ENCODE measurements around the gene HNRNPM. TPM values are rescaled to one million over a fixed set of nuclear protein-coding genes. Genes with fewer than 3 reads are reported as not detected.

Gene HNRNPM
- total RNA-seq, 4 donors from 2014 or later = 42.5 to 74.6 (median 57.8) TPM

DNA sequence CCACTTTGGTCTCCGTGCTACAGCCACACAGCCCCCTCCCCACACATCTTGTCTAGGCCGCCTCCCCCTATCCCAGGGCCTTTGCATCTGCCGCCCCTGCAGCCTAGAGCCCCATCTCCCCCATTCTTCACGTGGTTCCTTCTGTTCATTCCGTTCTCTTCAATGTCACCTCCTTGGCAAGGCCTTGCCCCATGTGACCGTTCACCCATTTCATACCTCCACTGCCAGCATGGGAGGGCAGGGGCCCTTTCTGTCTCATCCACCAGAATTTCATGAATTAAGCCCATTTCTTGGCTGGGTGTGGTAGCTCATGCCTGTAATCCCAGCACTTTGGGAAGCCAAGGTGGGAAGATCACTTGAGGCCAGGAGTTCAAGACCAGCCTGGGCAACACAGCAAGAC, 15.7 kb upstream of the HNRNPM start:
- peaks cover 6 to 7% of the 10 kb centered on the region in 2 donors for H3K4me1 ChIP-seq
- in situ Hi-C loops (cut with MboI; ENCODE audit: low sequenced_read_pairs in 4 of 4) (no loop called here), intact Hi-C loops (cut with DNase I; ENCODE audit: low total_unique reads) (no loop called here)
- no peaks in the 10 kb centered on the region for H3K9me3 ChIP-seq
- no peaks in the 10 kb centered on the region for H3K27me3 ChIP-seq
- H3K4me3 ChIP-seq = no peak overlapping the region
- no peak for DNase-seq
- H3K36me3 ChIP-seq = peaks cover 0 to 13% of the 10 kb centered on the region in 2 donors
- TF ChIP-seq, protein P1, sequence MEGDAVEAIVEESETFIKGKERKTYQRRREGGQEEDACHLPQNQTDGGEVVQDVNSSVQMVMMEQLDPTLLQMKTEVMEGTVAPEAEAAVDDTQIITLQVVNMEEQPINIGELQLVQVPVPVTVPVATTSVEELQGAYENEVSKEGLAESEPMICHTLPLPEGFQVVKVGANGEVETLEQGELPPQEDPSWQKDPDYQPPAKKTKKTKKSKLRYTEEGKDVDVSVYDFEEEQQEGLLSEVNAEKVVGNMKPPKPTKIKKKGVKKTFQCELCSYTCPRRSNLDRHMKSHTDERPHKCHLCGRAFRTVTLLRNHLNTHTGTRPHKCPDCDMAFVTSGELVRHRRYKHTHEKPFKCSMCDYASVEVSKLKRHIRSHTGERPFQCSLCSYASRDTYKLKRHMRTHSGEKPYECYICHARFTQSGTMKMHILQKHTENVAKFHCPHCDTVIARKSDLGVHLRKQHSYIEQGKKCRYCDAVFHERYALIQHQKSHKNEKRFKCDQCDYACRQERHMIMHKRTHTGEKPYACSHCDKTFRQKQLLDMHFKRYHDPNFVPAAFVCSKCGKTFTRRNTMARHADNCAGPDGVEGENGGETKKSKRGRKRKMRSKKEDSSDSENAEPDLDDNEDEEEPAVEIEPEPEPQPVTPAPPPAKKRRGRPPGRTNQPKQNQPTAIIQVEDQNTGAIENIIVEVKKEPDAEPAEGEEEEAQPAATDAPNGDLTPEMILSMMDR (IDR thresholded peaks at IDR 0.05 in 4 of 5, conservative IDR thresholded peaks at IDR 0.05 in 1 of 5) = no peak
- TF ChIP-seq POLR2A (IDR thresholded peaks at IDR 0.05) = no peak
- H3K27ac ChIP-seq = no peak overlapping the region
- no peak for ATAC-seq

DNA sequence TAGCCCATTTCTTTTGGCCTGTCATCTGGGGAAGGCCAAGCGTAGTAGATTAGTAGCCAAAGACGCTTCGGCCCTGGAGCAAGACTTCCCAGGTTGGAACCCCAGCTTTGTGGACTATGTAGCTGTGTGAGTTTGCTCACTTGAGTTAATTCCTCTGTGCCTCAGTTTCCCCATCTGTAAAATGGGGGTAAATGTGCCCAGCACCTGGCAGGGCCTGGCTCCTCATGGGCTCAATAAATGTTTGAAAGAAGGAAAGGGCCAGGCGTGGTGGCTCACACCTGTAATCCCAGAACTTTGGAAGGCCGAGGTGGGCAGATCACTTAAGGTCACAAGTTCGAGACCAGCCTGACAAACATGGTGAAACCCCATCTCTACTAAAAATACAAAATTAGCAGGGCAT, 14.9 kb upstream of the HNRNPM start:
- no peak overlapping the region for H3K4me3 ChIP-seq
- no peak overlapping the region for H3K27ac ChIP-seq
- H3K4me1 ChIP-seq = peaks cover 1 to 10% of the 10 kb centered on the region in 2 donors
- TF ChIP-seq POLR2A (IDR thresholded peaks at IDR 0.05) = no peak
- TF ChIP-seq, protein P1 (IDR thresholded peaks at IDR 0.05 in 4 of 5, conservative IDR thresholded peaks at IDR 0.05 in 1 of 5) = no peak
- no peaks in the 10 kb centered on the region for H3K9me3 ChIP-seq
- intact Hi-C loops (cut with DNase I; ENCODE audit: low total_unique reads) = no loop called here
- in situ Hi-C loops (cut with MboI; ENCODE audit: low sequenced_read_pairs in 4 of 4) = no loop called here
- ATAC-seq = no peak
- DNase-seq = no peak
- H3K36me3 ChIP-seq = peaks cover 0 to 13% of the 10 kb centered on the region in 2 donors
- no peaks in the 10 kb centered on the region for H3K27me3 ChIP-seq

DNA sequence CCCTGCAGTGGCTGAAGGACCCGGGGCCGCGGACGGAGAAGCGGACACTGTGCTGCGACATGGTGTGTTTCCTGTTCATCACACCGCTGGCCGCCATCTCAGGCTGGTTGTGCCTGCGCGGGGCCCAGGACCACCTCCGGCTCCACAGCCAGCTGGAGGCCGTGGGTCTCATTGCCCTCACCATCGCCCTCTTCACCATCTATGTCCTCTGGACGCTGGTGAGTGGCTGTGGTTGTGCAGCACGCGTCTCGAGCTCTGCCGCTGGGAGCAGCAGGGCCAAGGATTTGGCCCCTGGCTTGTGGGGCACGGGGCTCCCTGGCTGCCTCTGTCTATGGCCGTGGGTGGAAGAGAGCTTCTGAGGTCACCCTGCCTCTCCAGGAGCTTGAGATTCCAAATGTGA, 14.1 kb upstream of the HNRNPM start:
- in situ Hi-C loops (cut with MboI; ENCODE audit: low sequenced_read_pairs in 4 of 4) = no loop called here
- intact Hi-C loops (cut with DNase I; ENCODE audit: low total_unique reads) = no loop called here
- TF ChIP-seq, protein P1 (IDR thresholded peaks at IDR 0.05 in 4 of 5, conservative IDR thresholded peaks at IDR 0.05 in 1 of 5) = no peak
- no peak for TF ChIP-seq POLR2A (IDR thresholded peaks at IDR 0.05)
- Histone ChIP-seq H3K27ac (no peak overlapping the region), H3K4me3 (no peak overlapping the region), H3K9me3 (no peaks in the 10 kb centered on the region), H3K4me1 (peaks cover 0 to 9% of the 10 kb centered on the region in 2 donors), H3K36me3 (peaks cover 0 to 13% of the 10 kb centered on the region in 2 donors), H3K27me3 (no peaks in the 10 kb centered on the region)
- ATAC-seq (no peak), DNase-seq (no peak)

DNA sequence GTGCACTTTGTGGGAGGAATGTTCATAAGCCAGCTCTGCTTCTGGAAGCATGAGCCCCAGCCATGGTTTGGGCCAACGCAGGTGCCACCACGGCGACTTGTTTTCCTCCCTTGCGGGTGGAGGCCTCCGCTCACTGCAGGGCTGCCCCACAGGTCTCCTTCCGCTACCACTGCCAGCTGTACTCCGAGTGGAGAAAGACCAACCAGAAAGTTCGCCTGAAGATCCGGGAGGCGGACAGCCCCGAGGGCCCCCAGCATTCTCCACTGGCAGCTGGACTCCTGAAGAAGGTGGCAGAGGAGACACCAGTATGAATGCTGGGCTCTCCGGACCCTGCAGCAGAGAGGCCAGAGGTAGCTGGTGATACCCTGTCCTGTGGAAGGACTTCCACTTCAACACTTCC, 6.5 kb upstream of the HNRNPM start:
- H3K9me3 ChIP-seq = no peaks in the 10 kb centered on the region
- TF ChIP-seq, protein P1 (IDR thresholded peaks at IDR 0.05 in 4 of 5, conservative IDR thresholded peaks at IDR 0.05 in 1 of 5) = no peak
- TF ChIP-seq POLR2A (IDR thresholded peaks at IDR 0.05) = no peak
- no peak for ATAC-seq
- H3K27me3 ChIP-seq = no peaks in the 10 kb centered on the region
- intact Hi-C loops (cut with DNase I; ENCODE audit: low total_unique reads) = no loop called here
- H3K4me1 ChIP-seq = peaks cover 0 to 9% of the 10 kb centered on the region in 2 donors
- DNase-seq = no peak
- H3K27ac ChIP-seq = no peak overlapping the region
- H3K36me3 ChIP-seq = peaks cover 0 to 5% of the 10 kb centered on the region in 2 donors
- in situ Hi-C loops (cut with MboI; ENCODE audit: low sequenced_read_pairs in 4 of 4) = no loop called here
- no peak overlapping the region for H3K4me3 ChIP-seq
